CD8-positive, alpha-beta memory T cell (primary cell): ENCODE results near the gene CDH23. TPM values are rescaled to one million over a fixed set of nuclear protein-coding genes. Genes with fewer than 3 reads are reported as not detected.
A peak's percentile ranks its signal among the peaks of the same experiment; 100 is the strongest.

Experiments
- CTCF ChIA-PET: fragments of 350-600 bp; sonication (Branson Sonifier 250); formaldehyde crosslinking; loops from one replicate; lab custom pipeline; 2021; ENCODE audit warnings: antibody characterized with exemption; lab: Charles Lee
- POLR2A ChIA-PET: fragments of 350-600 bp; sonication (Branson Sonifier 250); formaldehyde crosslinking; loops from one replicate; lab custom pipeline; 2021; ENCODE audit warnings: antibody characterized with exemption; lab: Charles Lee
- DNase-seq, 5 donors: peaks; one replicate each; pipeline versions ENCODE4 v3.0.0 to v3.0.0-alpha.2; 2020 to 2022; ENCODE audit warnings: mixed read lengths in 1 of 5
- H3K27ac ChIP-seq: one replicate; pipeline ENCODE4 v1.7.0; 2013; ENCODE audit warnings: low read depth, mild to moderate bottlenecking, low read length, moderate library complexity
- H3K27me3 ChIP-seq: 2 replicates; pipeline ENCODE4 v1.7.0; 2013; ENCODE audit warnings: low read length, mild to moderate bottlenecking; ENCODE audit not compliant: insufficient read depth, poor library complexity, severe bottlenecking
- H3K36me3 ChIP-seq: 2 replicates; pipeline ENCODE4 v1.7.0; 2013; ENCODE audit warnings: mild to moderate bottlenecking, low read length, moderate library complexity; ENCODE audit not compliant: insufficient read depth
- H3K4me1 ChIP-seq: 2 replicates; pipeline ENCODE4 v1.7.0; 2013; ENCODE audit warnings: mild to moderate bottlenecking, low read length, moderate library complexity; ENCODE audit not compliant: insufficient read depth
- H3K4me3 ChIP-seq: 2 replicates; pipeline ENCODE4 v1.7.0; 2013; ENCODE audit warnings: mild to moderate bottlenecking, low read length
- H3K9me3 ChIP-seq: 2 replicates; pipeline ENCODE4 v1.7.0; 2013; ENCODE audit warnings: mild to moderate bottlenecking, low read length
- H3K27ac Mint-ChIP-seq, 8 donors: one replicate each; pipeline ENCODE4 v1.8.0; 2020 to 2021; ENCODE audit warnings: mixed read lengths in 8 of 8, mild to moderate bottlenecking in 6 of 8, inconsistent platforms in 3 of 8, moderate library complexity in 3 of 8
- H3K27me3 Mint-ChIP-seq, 2 donors: one replicate each; pipeline ENCODE4 v1.8.0; 2020 to 2021; ENCODE audit warnings: mixed read lengths in 2 of 2, mild to moderate bottlenecking in 1 of 2, moderate library complexity in 1 of 2
- H3K36me3 Mint-ChIP-seq, 3 donors: one replicate each; pipeline ENCODE4 v1.8.0; 2020 to 2021; ENCODE audit warnings: mixed read lengths in 3 of 3, inconsistent platforms in 1 of 3, mild to moderate bottlenecking in 1 of 3
- H3K4me1 Mint-ChIP-seq, 3 donors: one replicate each; pipeline ENCODE4 v1.8.0; 2020 to 2021; ENCODE audit warnings: mixed read lengths in 3 of 3, inconsistent platforms in 1 of 3, mild to moderate bottlenecking in 1 of 3
- H3K4me3 Mint-ChIP-seq, 7 donors: one replicate each; pipeline ENCODE4 v1.8.0; 2020 to 2021; ENCODE audit warnings: mixed read lengths in 7 of 7, mild to moderate bottlenecking in 6 of 7, moderate library complexity in 4 of 7, inconsistent platforms in 2 of 7
- H3K9me3 Mint-ChIP-seq, 5 donors: one replicate each; pipeline ENCODE4 v1.8.0; 2020 to 2022; ENCODE audit warnings: mixed read lengths in 5 of 5, mild to moderate bottlenecking in 3 of 5, moderate library complexity in 2 of 5, inconsistent platforms in 1 of 5
- polyA plus RNA-seq: library from polyadenylated mRNA; unstranded; fragments of 300-500 nt; fragmentation: Illumina TruSeq; gene quantifications from one replicate; pipeline ENCODE4 v1.2.3, GENCODE V29; 2021
- total RNA-seq, 2 experiments: library from RNA; stranded (reverse); gene quantifications; one replicate each; pipeline ENCODE4 v1.2.3, GENCODE V29; 2021

Gene CDH23
- total and polyA plus RNA-seq, 3 experiments from 2014 or later, result 0.74 to 2.0 (median 0.78) TPM

GRCh38 chr10:71585564-71586290 is 189.0 kb downstream of the CDH23 start:
- peaks cover 6 to 26% of the 10 kb centered on the region in 2 donors for H3K27me3 Mint-ChIP-seq
- no peak overlapping the region for H3K4me3 Mint-ChIP-seq
- Histone ChIP-seq H3K27ac (no peak overlapping the region), H3K4me1 (no peaks in the 10 kb centered on the region), H3K9me3 (no peaks in the 10 kb centered on the region), H3K27me3 (no peaks in the 10 kb centered on the region), H3K36me3 (no peaks in the 10 kb centered on the region), H3K4me3 (no peak overlapping the region)
- no peaks in the 10 kb centered on the region for H3K4me1 Mint-ChIP-seq
- no peaks in the 10 kb centered on the region for H3K9me3 Mint-ChIP-seq
- no peaks in the 10 kb centered on the region for H3K36me3 Mint-ChIP-seq
- no peak for DNase-seq
- H3K27ac Mint-ChIP-seq, result no peak overlapping the region
- ChIA-PET POLR2A (no interaction called here), CTCF (interaction anchor here (0.8 to 1.8 kb wide), 2 partner anchors 16 to 266 kb away, joined by 3 to 4 read pairs; partner anchors contain the start of gene SLC29A3)

GRCh38 chr10:71587941-71588573 is 191.3 kb downstream of the CDH23 start:
- ChIA-PET CTCF (no interaction called here), POLR2A (no interaction called here)
- Mint-ChIP-seq H3K4me1 (no peaks in the 10 kb centered on the region), H3K27ac (no peak overlapping the region), H3K9me3 (no peaks in the 10 kb centered on the region), H3K4me3 (no peak overlapping the region), H3K36me3 (no peaks in the 10 kb centered on the region), H3K27me3 (peaks cover 7 to 26% of the 10 kb centered on the region in 2 donors)
- H3K36me3 ChIP-seq, result no peaks in the 10 kb centered on the region
- DNase-seq, result no peak
- no peak overlapping the region for H3K4me3 ChIP-seq
- H3K4me1 ChIP-seq, result no peaks in the 10 kb centered on the region
- no peaks in the 10 kb centered on the region for H3K27me3 ChIP-seq
- no peak overlapping the region for H3K27ac ChIP-seq
- H3K9me3 ChIP-seq, result no peaks in the 10 kb centered on the region

GRCh38 chr10:71588685-71589084 is 192.0 kb downstream of the CDH23 start:
- H3K36me3 ChIP-seq, result no peaks in the 10 kb centered on the region

GRCh38 chr10:71589617-71590551 is 193.2 kb downstream of the CDH23 start:
- CTCF ChIA-PET, result interaction anchor here (1.5 kb wide), 1 partner anchor 20 kb away, joined by 3 read pairs; no protein-coding TSS in a partner anchor
- POLR2A ChIA-PET, result no interaction called here
- no peaks in the 10 kb centered on the region for H3K36me3 Mint-ChIP-seq

More at GRCh38 chr10:71588685-71589084, 192.0 kb downstream of the CDH23 start:
- no peaks in the 10 kb centered on the region for H3K9me3 ChIP-seq
- H3K4me3 Mint-ChIP-seq, result no peak overlapping the region
- H3K27me3 Mint-ChIP-seq, result peaks cover 6 to 26% of the 10 kb centered on the region in 2 donors
- no peak for DNase-seq
- no peak overlapping the region for H3K27ac ChIP-seq
- no peak overlapping the region for H3K4me3 ChIP-seq
- no peaks in the 10 kb centered on the region for H3K4me1 ChIP-seq
- no peaks in the 10 kb centered on the region for H3K27me3 ChIP-seq
- no peaks in the 10 kb centered on the region for H3K36me3 Mint-ChIP-seq
- CTCF ChIA-PET, result interaction anchor here (1.5 kb wide), 1 partner anchor 19 kb away, joined by 3 read pairs; no protein-coding TSS in a partner anchor
- POLR2A ChIA-PET, result no interaction called here
- H3K9me3 Mint-ChIP-seq, result no peaks in the 10 kb centered on the region
- no peak overlapping the region for H3K27ac Mint-ChIP-seq
- H3K4me1 Mint-ChIP-seq, result no peaks in the 10 kb centered on the region

GRCh38 chr10:71590781-71591350 is 194.1 kb downstream of the CDH23 start:
- Mint-ChIP-seq H3K9me3 (no peaks in the 10 kb centered on the region), H3K36me3 (no peaks in the 10 kb centered on the region), H3K27me3 (peaks cover 5 to 26% of the 10 kb centered on the region in 2 donors), H3K4me3 (no peak overlapping the region), H3K4me1 (no peaks in the 10 kb centered on the region), H3K27ac (peak overlapping the region in 1 of 8 donors; percentile 26)
- DNase-seq, result no peak
- ChIA-PET CTCF (interaction anchor here (0.8 kb wide), 1 partner anchor 129 kb away, joined by 3 read pairs; no protein-coding TSS in a partner anchor), POLR2A (interaction anchor here (0.6 kb wide), 1 partner anchor 1498 kb away, joined by 4 read pairs; no protein-coding TSS in a partner anchor)
- Histone ChIP-seq H3K9me3 (no peaks in the 10 kb centered on the region), H3K4me1 (no peaks in the 10 kb centered on the region), H3K27me3 (no peaks in the 10 kb centered on the region), H3K27ac (no peak overlapping the region), H3K4me3 (no peak overlapping the region), H3K36me3 (no peaks in the 10 kb centered on the region)

More at GRCh38 chr10:71589617-71590551, 193.2 kb downstream of the CDH23 start:
- Mint-ChIP-seq H3K27ac (no peak overlapping the region), H3K9me3 (no peaks in the 10 kb centered on the region), H3K27me3 (peaks cover 5 to 26% of the 10 kb centered on the region in 2 donors), H3K4me1 (no peaks in the 10 kb centered on the region), H3K4me3 (no peak overlapping the region)
- Histone ChIP-seq H3K4me3 (no peak overlapping the region), H3K27me3 (no peaks in the 10 kb centered on the region), H3K27ac (no peak overlapping the region), H3K36me3 (no peaks in the 10 kb centered on the region), H3K9me3 (no peaks in the 10 kb centered on the region), H3K4me1 (no peaks in the 10 kb centered on the region)
- no peak for DNase-seq

GRCh38 chr10:71594934-71595571 is 198.3 kb downstream of the CDH23 start:
- H3K9me3 ChIP-seq, result no peaks in the 10 kb centered on the region
- DNase-seq, result no peak
- ChIA-PET CTCF (no interaction called here), POLR2A (no interaction called here)
- H3K4me3 ChIP-seq, result no peak overlapping the region
- no peaks in the 10 kb centered on the region for H3K9me3 Mint-ChIP-seq
- H3K36me3 Mint-ChIP-seq, result no peaks in the 10 kb centered on the region
- H3K27ac Mint-ChIP-seq, result peak overlapping the region in 1 of 8 donors; percentile 51
- peaks cover 1 to 4% of the 10 kb centered on the region in 2 donors for H3K27me3 Mint-ChIP-seq
- H3K27me3 ChIP-seq, result no peaks in the 10 kb centered on the region
- no peaks in the 10 kb centered on the region for H3K4me1 Mint-ChIP-seq
- no peaks in the 10 kb centered on the region for H3K4me1 ChIP-seq
- no peak overlapping the region for H3K27ac ChIP-seq
- H3K4me3 Mint-ChIP-seq, result no peak overlapping the region
- no peaks in the 10 kb centered on the region for H3K36me3 ChIP-seq

- Histone ChIP-seq H3K4me1 (no peaks in the 10 kb centered on the region), H3K27me3 (no peaks in the 10 kb centered on the region), H3K36me3 (no peaks in the 10 kb centered on the region), H3K27ac (no peak overlapping the region), H3K4me3 (no peak overlapping the region), H3K9me3 (no peaks in the 10 kb centered on the region)
- H3K27me3 Mint-ChIP-seq, result peaks cover 0 to 1% of the 10 kb centered on the region in 2 donors
- H3K27ac Mint-ChIP-seq, result peak overlapping the region in 1 of 8 donors; percentile 34
- H3K4me3 Mint-ChIP-seq, result no peak overlapping the region
- no peak for DNase-seq
- H3K9me3 Mint-ChIP-seq, result no peaks in the 10 kb centered on the region
- no peaks in the 10 kb centered on the region for H3K4me1 Mint-ChIP-seq
- CTCF ChIA-PET, result interaction anchor here (1.0 kb wide), 1 partner anchor 26 kb away, joined by 3 read pairs; no protein-coding TSS in a partner anchor
- POLR2A ChIA-PET, result no interaction called here
- no peaks in the 10 kb centered on the region for H3K36me3 Mint-ChIP-seq
Measured at GRCh38 chr10:71595649-71596048, 198.9 kb downstream of the CDH23 start.
